AG04449 (cell line): ENCODE results near the gene MARVELD3.

Source experiments
- CTCF ChIA-PET: fragments of 350-600 bp; formaldehyde crosslinking; extraction: SDS; loops from one replicate; lab custom pipeline; 2021; ENCODE audit warnings: antibody characterized with exemption; lab: Yijun Ruan, JAX
- POLR2A ChIA-PET: fragments of 400-600, 350-600 bp; formaldehyde crosslinking; extraction: SDS; loops from one replicate; lab custom pipeline; 2020; ENCODE audit warnings: antibody characterized with exemption, inconsistent platforms; lab: Yijun Ruan, JAX
- DNase-seq: peaks from one replicate; pipeline ENCODE4 v3.0.0-alpha.2; 2010; ENCODE audit warnings: low read depth, low spot score
- H3K4me3 ChIP-seq: 2 replicates; pipeline ENCODE4 v1.5.1; 2011; ENCODE audit warnings: low read depth, mild to moderate bottlenecking, control low read depth, low read length
- CTCF ChIP-seq: IDR thresholded peaks from one replicate; pipeline ENCODE4 v1.5.1; 2011; ENCODE audit warnings: mild to moderate bottlenecking, moderate library complexity, low read length, control low read depth, inconsistent platforms; ENCODE audit not compliant: insufficient read depth; ENCODE audit errors: missing control alignments

MARVELD3 gene

GRCh38 chr16:71666928-71667707, 41.1 kb downstream of the MARVELD3 start:
- ChIA-PET POLR2A (no interaction called here), CTCF (no interaction called here)
- H3K4me3 ChIP-seq = no peak overlapping the region
- DNase-seq = no peak
- no peak for TF ChIP-seq CTCF

- CTCF ChIA-PET = interaction anchor here (0.8 to 2.1 kb wide), 8 partner anchors 10 to 292 kb away, joined by 3 to 7 read pairs (median 4); no protein-coding TSS in a partner anchor
- no peak overlapping the region for H3K4me3 ChIP-seq
- peak; percentile 3 for TF ChIP-seq CTCF
- no peak for DNase-seq
- POLR2A ChIA-PET = no interaction called here
These were observed 44.0 kb downstream of the MARVELD3 start for GRCh38 chr16:71669926-71670536.

- ChIA-PET POLR2A (no interaction called here), CTCF (interaction anchor here (0.9 to 2.1 kb wide), 7 partner anchors 9 to 60 kb away, joined by 3 to 7 read pairs (median 4); no protein-coding TSS in a partner anchor)
- DNase-seq = no peak
- no peak for TF ChIP-seq CTCF
- no peak overlapping the region for H3K4me3 ChIP-seq
These were observed 44.6 kb downstream of the MARVELD3 start for GRCh38 chr16:71670537-71670936.

- ChIA-PET CTCF (interaction anchor here (1.5 to 2.1 kb wide), 5 partner anchors 9 to 60 kb away, joined by 3 to 7 read pairs (median 4); no protein-coding TSS in a partner anchor), POLR2A (no interaction called here)
- no peak overlapping the region for H3K4me3 ChIP-seq
- DNase-seq = no peak
- no peak for TF ChIP-seq CTCF
These were observed 45.2 kb downstream of the MARVELD3 start for GRCh38 chr16:71671165-71671564.

GRCh38 chr16:71672125-71672524, 46.1 kb downstream of the MARVELD3 start:
- ChIA-PET CTCF (interaction anchor here (1.0 to 1.3 kb wide), 2 partner anchors 17 to 289 kb away, joined by 3 read pairs; no protein-coding TSS in a partner anchor), POLR2A (interaction anchor here (0.6 kb wide), 1 partner anchor 81 kb away, joined by 3 read pairs; no protein-coding TSS in a partner anchor)
- DNase-seq = no peak
- TF ChIP-seq CTCF = no peak
- no peak overlapping the region for H3K4me3 ChIP-seq
